GM19372 (cell line): ENCODE measurements around the gene AMBRA1.

Source experiments
- ATAC-seq: cut with Tn5 transposase; IDR thresholded peaks from one replicate; pipeline ENCODE4 v1.9.1; 2021; ENCODE audit warnings: mild to moderate bottlenecking, low read depth, moderate library complexity; ENCODE audit not compliant: unreplicated experiment

Gene AMBRA1

GRCh38 chr11:46574656-46575055 lies 19.2 kb downstream of the AMBRA1 start:
- ATAC-seq, result no peak

DNA sequence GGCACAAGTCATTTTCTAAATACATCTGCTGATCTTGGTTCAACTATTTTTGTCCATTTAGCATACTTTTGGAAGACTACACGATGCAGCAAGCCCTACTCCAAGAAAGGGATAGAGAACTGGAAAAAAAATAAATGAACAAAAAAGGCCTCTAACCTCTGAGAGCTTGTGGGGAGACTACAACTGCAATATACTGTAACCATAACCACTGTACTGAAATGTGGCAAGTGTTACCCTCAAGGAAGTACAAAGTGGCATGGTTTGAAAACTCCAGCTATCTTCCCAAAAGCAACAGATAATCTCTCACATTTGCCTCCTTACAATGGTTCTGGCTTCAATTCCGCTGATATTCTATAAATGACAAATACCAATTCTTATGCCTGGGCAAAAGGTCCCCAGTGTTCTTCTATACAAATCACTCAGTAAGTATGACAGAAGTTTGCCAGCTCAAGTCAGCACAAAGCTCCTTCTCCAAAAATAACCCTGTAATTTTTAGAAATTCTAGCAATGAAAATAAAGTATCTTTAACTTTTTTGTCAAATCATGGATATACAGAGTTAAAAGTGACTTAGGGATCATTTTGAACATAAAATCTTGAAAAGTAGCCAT lies 22.9 kb downstream of the AMBRA1 start:
- no peak for ATAC-seq

GRCh38 chr11:46565232-46565840 lies 28.5 kb downstream of the AMBRA1 start:
- no peak for ATAC-seq

GRCh38 chr11:46564459-46564858 lies 29.4 kb downstream of the AMBRA1 start:
- ATAC-seq, result no peak

- ATAC-seq, result no peak
These were observed 31.3 kb downstream of the AMBRA1 start for GRCh38 chr11:46562527-46562926.

DNA sequence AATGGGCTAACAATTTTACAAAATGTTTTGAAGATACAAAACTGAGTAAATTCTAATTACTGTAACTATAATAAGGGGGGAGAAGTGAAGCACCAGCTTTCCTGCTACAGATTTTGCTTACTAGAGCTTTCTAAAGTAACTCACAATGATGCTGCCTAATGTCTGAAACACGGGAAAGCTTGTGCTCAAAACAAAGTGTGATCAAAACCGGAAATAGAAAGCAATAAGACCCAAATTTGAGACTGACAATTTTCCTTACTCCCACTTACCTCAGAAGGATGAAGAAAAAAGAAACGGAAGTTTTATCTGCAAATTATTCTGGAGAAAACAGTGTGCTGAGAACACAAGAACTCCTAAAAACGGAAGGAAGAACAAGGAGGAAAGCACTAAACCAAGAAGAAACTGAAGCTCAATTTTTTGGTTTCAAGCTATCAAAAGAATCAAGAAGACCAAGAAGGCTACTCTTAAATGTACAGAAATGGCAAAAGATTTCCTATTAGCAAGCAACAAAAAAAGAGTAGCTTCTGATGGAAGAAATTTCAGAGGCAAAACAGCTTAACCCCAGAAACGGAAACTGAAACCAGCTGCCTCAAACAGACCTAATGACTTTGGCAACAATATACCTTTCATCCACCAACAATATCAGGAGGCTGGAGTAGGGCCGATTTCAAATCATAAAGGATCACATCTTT lies 33.4 kb downstream of the AMBRA1 start:
- peak; percentile 51 for ATAC-seq

- no peak for ATAC-seq
These were observed 34.0 kb downstream of the AMBRA1 start for GRCh38 chr11:46559815-46560214.

- no peak for ATAC-seq
These were observed 36.1 kb downstream of the AMBRA1 start for GRCh38 chr11:46557684-46558151.

DNA sequence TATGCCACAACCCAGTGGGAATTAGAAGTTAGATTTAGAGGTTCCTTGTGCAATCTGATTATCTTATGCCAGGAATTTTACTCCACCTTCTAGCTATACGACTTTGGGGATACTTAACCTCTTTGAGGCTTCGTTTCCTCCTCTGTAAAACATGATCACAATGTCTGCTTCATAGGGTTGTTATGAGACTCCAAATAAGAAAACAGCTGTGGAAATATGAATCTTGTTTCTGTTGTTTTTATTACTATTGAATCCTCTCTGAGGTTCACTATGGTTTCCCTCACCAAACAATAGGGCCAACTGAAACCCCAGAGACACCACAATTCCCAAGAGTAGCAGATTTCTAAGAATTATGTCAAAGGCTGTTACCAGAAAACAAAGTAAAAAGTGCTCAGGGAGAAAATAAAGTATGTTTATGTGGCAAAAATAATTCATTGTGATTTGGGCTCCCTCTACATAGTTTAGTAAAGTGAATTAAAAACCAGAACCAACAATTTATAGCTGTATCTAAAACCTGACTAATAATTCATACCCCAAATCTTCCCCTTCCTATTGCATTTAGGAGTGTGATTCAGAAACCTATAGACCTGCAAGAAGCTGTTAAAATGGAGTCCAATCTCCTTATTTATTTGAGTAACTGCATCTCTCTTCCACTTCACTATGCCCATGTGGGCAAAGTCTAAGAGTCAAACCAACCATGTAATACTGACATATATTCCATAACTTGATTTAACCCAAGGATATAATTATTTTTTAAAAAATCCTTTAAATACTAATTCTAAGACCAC lies 38.4 kb downstream of the AMBRA1 start:
- ATAC-seq, result no peak

GRCh38 chr11:46554213-46555147 lies 39.3 kb downstream of the AMBRA1 start:
- no peak for ATAC-seq

DNA sequence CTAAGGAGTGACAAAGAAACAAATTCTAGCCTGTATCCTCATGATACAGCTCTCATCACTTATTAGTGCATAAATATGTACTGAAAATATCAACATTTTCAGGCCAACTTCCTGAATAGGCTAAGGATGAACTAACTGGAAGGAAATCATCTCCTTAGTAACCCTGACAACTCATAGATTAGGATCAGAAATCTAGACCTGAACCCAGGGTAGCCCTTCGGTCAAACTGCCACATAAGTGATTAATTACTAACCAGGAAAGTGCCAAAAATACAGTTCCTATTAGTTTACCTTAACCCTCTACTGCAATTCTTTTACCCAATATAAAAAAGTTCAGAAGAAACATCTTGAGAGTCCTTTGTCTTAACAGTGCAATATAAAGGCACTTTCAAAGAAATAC lies 40.0 kb downstream of the AMBRA1 start:
- ATAC-seq, result no peak

DNA sequence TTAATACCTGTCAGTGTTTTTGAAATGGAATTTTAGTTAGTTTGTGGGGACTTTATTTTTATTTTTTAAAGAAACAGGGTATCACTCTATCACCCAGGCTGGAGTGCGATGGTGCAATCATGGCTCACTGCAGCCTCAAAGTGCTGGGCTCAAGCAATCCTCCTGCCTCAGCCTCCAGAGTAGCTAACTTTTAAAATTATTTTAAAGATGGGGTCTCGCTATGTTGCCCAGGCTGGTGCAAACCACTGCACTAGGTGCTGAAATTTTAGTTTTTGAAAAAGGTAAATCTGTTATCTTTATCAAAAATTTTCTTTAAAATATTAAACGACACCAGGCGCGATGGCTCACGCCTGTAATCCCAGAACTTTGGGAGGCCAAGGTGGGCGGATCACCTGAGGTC lies 42.6 kb downstream of the AMBRA1 start:
- ATAC-seq, result no peak

- no peak for ATAC-seq
These were observed 46.2 kb downstream of the AMBRA1 start for GRCh38 chr11:46547579-46547978.

DNA sequence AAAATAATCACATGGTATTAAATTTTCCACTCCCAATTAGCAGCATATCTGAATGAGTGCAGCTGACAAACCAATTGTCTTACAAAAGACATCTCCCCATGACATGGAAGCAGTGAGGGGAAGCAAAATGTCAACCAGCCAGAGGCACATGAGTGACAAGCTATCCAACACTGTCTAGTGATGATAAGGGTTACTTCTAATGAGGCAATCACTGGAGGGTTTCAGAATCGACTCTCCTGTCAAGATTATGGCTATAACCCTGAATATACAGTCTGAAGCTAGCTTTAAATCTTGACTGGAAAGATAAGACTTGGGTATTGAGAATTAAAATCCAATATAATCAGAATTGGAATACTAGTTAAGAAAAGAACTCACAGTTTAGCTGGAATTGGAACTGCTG lies 50.3 kb downstream of the AMBRA1 start:
- ATAC-seq, result no peak

DNA sequence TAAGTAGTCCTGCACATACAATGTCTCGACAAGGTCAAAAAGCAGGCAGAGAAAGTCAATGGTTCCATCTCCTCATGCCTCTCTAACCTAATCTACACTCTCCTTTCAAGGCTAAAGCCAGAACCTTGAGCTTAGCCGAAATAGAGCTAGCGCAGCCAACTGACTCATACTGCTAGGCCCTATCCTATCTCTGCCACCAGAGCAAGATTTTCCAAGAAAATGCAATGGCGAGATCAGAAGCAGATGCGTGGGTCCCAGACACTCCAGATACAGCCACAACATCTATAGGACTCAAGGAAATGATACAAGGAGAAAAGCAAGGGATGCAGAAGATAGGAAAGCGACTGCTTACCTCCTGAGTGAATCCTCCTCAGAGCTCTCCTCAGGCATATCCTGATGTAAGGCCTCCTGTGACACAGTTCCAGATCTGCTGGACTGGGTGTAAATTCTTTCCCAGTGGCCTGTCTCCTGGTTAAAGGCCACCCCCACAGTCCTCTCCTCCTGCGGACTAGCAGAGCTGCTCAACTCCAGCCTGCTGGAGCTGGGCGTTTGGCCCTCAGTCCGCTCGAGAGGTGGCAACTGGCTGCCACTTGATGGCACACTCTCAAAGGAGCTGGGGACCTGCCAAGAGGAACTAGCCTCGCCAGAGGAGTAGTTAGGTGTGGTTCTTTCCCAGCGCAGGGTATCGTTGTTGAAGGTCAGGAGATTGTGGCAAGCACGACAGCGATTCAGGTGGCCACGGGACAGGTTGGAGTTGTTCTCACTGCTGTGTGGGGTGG lies 52.0 kb downstream of the AMBRA1 start:
- no peak for ATAC-seq

DNA sequence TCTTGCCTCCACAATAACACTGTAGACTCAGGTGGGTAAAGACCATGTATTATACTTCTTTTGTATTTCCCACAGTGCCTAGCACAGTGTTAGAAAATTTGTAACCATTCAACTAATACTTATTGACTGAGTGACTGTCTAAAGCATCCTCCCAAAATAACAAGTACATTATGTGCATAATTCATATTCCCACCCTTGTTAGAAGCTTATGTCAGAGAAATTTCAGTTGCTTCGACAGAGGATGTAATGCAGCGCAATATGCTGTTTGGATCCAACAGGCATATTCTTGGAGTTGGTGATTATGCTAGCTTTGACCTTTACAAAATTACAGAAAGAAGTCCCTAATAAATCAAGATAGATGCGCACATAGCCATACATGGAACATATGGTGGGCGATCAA lies 53.0 kb downstream of the AMBRA1 start:
- no peak for ATAC-seq

GRCh38 chr11:46537537-46538295 lies 56.1 kb downstream of the AMBRA1 start:
- no peak for ATAC-seq

- ATAC-seq, result no peak
These were observed 56.7 kb downstream of the AMBRA1 start for GRCh38 chr11:46537121-46537520.

- no peak for ATAC-seq
These were observed 58.1 kb downstream of the AMBRA1 start for GRCh38 chr11:46535688-46536087.
